ENCODE results near the gene ELAC2.

Gene ELAC2

GRCh38 chr17:12966413-12966812 lies 51.4 kb downstream of the ELAC2 start:
- H3K9ac ChIP-seq (ENCODE audit: low read length) = no peak overlapping the region
- no peaks in the 10 kb centered on the region for H3K9me3 ChIP-seq (ENCODE audit: insufficient read depth, low read length)
- no peaks in the 10 kb centered on the region for H4K20me1 ChIP-seq (ENCODE audit: insufficient read depth, low read length)
- H2AFZ ChIP-seq (ENCODE audit: low read depth, low read length) = no peak overlapping the region
- H3K36me3 ChIP-seq (replicated peaks; ENCODE audit: low read depth, low read length) = no peaks in the 10 kb centered on the region
- no peaks in the 10 kb centered on the region for H3K27me3 ChIP-seq (ENCODE audit: low read depth, low read length)
- peaks cover 4% of the 10 kb centered on the region; the same call in 1 of the 2 replicates for H3K4me1 ChIP-seq (ENCODE audit: low read length)
- no peak for TF ChIP-seq CTCF (IDR thresholded peaks at IDR 0.05; ENCODE audit: low read depth, low read length)
- no peak for TF ChIP-seq EZH2phosphoT487 (IDR thresholded peaks at IDR 0.05; ENCODE audit: low read depth)
- no peak overlapping the region for H3K4me3 ChIP-seq (ENCODE audit: low read length)
- H3K4me2 ChIP-seq (ENCODE audit: low read length) = no peak overlapping the region
- H3K79me2 ChIP-seq (ENCODE audit: low read length) = no peaks in the 10 kb centered on the region
- no peak overlapping the region for H3K27ac ChIP-seq (ENCODE audit: low read length)

- H3K27me3 ChIP-seq (ENCODE audit: low read depth, low read length) = no peaks in the 10 kb centered on the region
- H2AFZ ChIP-seq (ENCODE audit: low read depth, low read length) = no peak overlapping the region
- no peak overlapping the region for H3K4me2 ChIP-seq (ENCODE audit: low read length)
- TF ChIP-seq EZH2phosphoT487 (IDR thresholded peaks at IDR 0.05; ENCODE audit: low read depth) (no peak), CTCF (IDR thresholded peaks at IDR 0.05; ENCODE audit: low read depth, low read length) (no peak)
- no peaks in the 10 kb centered on the region for H3K36me3 ChIP-seq (replicated peaks; ENCODE audit: low read depth, low read length)
- no peak overlapping the region for H3K4me3 ChIP-seq (ENCODE audit: low read length)
- H3K9ac ChIP-seq (ENCODE audit: low read length) = no peak overlapping the region
- H4K20me1 ChIP-seq (ENCODE audit: insufficient read depth, low read length) = no peaks in the 10 kb centered on the region
- H3K27ac ChIP-seq (ENCODE audit: low read length) = no peak overlapping the region
- peaks cover 5% of the 10 kb centered on the region; the same call in 1 of the 2 replicates for H3K4me1 ChIP-seq (ENCODE audit: low read length)
- no peaks in the 10 kb centered on the region for H3K79me2 ChIP-seq (ENCODE audit: low read length)
- H3K9me3 ChIP-seq (ENCODE audit: insufficient read depth, low read length) = no peaks in the 10 kb centered on the region
These were observed 51.8 kb downstream of the ELAC2 start for GRCh38 chr17:12965988-12966387.

GRCh38 chr17:12964840-12965239 lies 53.0 kb downstream of the ELAC2 start:
- no peaks in the 10 kb centered on the region for H3K79me2 ChIP-seq (ENCODE audit: low read length)
- no peaks in the 10 kb centered on the region for H3K27me3 ChIP-seq (ENCODE audit: low read depth, low read length)
- H2AFZ ChIP-seq (ENCODE audit: low read depth, low read length) = no peak overlapping the region
- TF ChIP-seq CTCF (IDR thresholded peaks at IDR 0.05; ENCODE audit: low read depth, low read length) (no peak), EZH2phosphoT487 (IDR thresholded peaks at IDR 0.05; ENCODE audit: low read depth) (no peak)
- H3K9me3 ChIP-seq (ENCODE audit: insufficient read depth, low read length) = no peaks in the 10 kb centered on the region
- no peaks in the 10 kb centered on the region for H3K36me3 ChIP-seq (replicated peaks; ENCODE audit: low read depth, low read length)
- no peak overlapping the region for H3K9ac ChIP-seq (ENCODE audit: low read length)
- H4K20me1 ChIP-seq (ENCODE audit: insufficient read depth, low read length) = no peaks in the 10 kb centered on the region
- H3K27ac ChIP-seq (ENCODE audit: low read length) = no peak overlapping the region
- H3K4me2 ChIP-seq (ENCODE audit: low read length) = no peak overlapping the region
- H3K4me1 ChIP-seq (ENCODE audit: low read length) = peaks cover 5% of the 10 kb centered on the region; the same call in 1 of the 2 replicates
- H3K4me3 ChIP-seq (ENCODE audit: low read length) = no peak overlapping the region

GRCh38 chr17:12964162-12964561 lies 53.7 kb downstream of the ELAC2 start:
- no peak overlapping the region for H3K4me2 ChIP-seq (ENCODE audit: low read length)
- no peaks in the 10 kb centered on the region for H3K79me2 ChIP-seq (ENCODE audit: low read length)
- TF ChIP-seq EZH2phosphoT487 (IDR thresholded peaks at IDR 0.05; ENCODE audit: low read depth) = no peak
- H3K9me3 ChIP-seq (ENCODE audit: insufficient read depth, low read length) = no peaks in the 10 kb centered on the region
- H3K9ac ChIP-seq (ENCODE audit: low read length) = no peak overlapping the region
- H3K27ac ChIP-seq (ENCODE audit: low read length) = no peak overlapping the region
- no peaks in the 10 kb centered on the region for H3K27me3 ChIP-seq (ENCODE audit: low read depth, low read length)
- no peaks in the 10 kb centered on the region for H3K36me3 ChIP-seq (replicated peaks; ENCODE audit: low read depth, low read length)
- no peak overlapping the region for H2AFZ ChIP-seq (ENCODE audit: low read depth, low read length)
- H4K20me1 ChIP-seq (ENCODE audit: insufficient read depth, low read length) = no peaks in the 10 kb centered on the region
- H3K4me3 ChIP-seq (ENCODE audit: low read length) = no peak overlapping the region
- peaks cover 5% of the 10 kb centered on the region; the same call in 1 of the 2 replicates for H3K4me1 ChIP-seq (ENCODE audit: low read length)
